ENCODE results near the gene OR5AU1.
A peak's percentile ranks its signal among the peaks of the same experiment; 100 is the strongest.
"Not testable (repeated sequence)": the region's sequence is repeated elsewhere in the genome, so short reads cannot be mapped to it uniquely, and the experiment has no call there.

OR5AU1 gene

DNA sequence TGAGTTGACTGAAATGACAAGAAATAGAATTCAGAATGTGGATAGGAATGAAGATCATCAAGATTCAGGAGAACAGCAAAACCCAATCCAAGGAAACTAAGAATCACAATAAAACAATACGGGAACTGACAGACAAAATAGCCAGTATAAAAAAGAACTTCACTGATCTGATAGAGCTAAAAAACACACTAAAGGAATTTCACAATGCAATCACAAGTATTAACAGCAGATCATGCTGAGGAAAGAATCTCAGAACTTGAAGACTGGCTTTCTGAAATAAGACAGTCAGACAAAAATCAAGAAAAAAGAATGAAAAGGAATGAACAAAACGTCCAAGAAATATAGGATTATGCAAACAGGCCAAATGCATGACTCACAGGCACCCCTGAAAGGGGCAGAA, 15.3 kb upstream of the OR5AU1 start:
- DNase-seq (ENCODE audit: low spot score), result no peak

DNA sequence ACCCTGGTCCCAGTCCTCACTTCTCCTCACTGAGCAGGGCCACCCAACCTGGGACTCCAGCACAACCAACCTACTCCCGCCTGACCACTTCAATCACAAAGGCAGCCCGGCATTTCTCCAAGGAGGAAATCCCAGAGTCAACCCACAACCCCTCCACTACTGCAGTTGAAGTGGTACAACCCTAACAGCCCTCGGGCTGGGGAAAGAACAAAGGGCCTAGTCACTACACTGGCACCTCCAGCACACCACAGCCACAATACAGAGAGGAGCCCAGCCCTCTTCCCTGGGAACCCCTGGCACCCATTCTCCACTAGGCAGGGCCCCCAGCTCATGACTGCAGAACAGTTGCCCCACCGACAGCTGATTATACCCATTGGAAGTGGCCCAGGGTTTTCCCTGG, 13.7 kb upstream of the OR5AU1 start:
- DNase-seq (ENCODE audit: low spot score), result no peak

DNA sequence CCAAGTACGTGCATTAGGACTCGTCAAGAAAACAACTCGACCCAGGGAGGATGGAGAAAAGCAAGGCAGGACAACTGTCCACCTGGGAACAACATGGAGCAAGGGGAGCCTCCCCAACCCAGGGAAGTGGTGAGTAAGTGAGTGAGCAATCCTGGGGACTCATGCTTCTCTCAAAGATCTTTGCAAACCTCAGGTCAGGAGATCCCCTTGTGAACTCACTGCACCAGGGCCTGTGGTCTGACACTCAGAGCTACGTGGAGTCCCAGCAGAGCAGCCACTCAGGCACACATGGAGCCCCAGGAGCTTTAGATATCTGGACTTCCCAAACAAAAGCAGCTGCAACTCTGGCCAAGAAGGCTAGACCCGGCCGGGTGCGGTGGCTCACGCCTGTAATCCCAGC, 12.2 kb upstream of the OR5AU1 start:
- no peak for DNase-seq (ENCODE audit: low spot score)

DNA sequence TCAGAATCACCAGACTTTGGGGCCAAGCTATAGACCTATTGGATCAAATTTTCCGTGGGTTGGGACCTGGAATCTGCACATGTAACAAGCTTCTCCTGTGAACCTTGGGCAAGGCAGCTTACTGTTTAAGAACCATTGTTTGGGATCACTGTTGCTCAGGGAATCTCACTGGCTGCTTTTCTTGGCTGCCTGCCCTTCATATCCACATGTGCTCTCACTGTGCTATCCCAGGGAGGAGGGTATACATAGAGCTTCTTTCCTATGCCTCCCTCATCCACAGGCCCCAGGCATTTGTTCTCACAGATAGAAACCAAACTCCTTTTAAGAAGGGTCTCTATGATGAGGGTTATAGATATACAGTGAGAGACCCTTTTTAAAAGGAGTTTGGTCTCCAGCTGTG, 9.8 kb upstream of the OR5AU1 start:
- DNase-seq (ENCODE audit: low spot score), result not testable (repeated sequence)

DNA sequence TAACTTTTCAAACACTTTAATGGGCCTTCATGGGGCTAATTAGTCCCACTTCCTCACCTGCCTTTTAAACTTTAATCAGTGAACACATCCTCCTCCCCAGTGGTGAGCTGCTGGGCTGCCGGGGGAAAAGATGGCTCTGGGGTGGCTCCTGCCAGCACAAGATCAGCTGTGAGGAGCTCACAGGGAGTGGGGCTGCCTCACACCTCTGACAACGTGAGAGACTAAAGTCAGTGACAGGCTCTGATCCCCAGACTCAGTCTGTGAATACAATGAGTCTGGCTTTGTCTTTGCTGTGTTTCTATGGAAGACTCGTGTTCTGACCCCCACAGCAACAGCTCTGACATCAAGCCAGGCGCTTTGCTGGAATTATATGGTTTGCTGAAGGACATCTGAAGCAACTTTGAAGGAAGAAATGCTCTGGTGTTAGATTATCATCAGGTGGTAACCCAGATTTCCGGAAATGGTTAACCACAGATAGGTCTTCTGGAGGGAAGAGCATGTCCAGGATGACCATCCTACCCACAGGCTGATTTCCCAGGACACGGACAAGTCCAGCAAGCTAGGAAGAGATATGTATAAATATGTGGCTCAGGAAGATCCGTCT, 9.2 kb upstream of the OR5AU1 start:
- DNase-seq (ENCODE audit: low spot score), result not testable (repeated sequence)

DNA sequence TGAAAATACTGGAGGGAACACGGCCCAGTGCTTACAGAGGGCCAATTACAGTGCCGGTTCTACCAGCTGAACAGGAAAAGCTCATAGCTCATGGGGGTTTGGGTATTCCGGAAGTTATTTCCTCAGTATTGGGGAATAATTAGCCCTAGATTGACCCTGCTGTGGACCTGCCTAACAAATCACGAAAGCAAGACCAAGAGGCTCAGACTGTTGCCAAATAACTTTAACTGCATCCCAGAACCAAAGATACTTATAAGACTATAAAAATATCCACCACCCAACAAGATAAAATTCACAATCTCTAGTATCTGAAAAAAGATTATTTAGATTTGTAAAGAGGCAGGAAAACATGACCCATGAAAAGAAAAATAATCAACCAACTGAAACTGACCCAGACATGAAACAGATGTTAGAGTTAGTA, 8.0 kb upstream of the OR5AU1 start:
- no peak for DNase-seq (ENCODE audit: low spot score)

DNA sequence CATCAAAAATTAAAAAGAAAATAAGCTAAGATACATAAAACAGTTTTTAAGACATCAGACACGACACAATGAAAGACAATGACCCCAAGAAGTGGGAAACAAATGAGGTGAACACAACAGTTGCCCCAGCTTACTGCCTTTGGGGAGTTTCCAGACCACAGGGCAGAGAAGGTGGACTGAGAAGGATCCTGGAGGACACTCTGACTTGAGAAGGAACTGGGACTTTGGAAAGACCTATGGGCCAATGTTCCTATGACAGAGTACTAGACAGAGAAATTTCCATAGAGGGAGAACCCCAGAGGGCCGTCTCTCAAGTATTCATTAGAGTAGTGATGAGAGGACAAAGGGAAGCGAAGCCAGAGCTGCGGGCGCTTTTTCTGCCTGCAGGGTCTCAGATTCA, 6.2 kb upstream of the OR5AU1 start:
- no peak for DNase-seq (ENCODE audit: low spot score)

DNA sequence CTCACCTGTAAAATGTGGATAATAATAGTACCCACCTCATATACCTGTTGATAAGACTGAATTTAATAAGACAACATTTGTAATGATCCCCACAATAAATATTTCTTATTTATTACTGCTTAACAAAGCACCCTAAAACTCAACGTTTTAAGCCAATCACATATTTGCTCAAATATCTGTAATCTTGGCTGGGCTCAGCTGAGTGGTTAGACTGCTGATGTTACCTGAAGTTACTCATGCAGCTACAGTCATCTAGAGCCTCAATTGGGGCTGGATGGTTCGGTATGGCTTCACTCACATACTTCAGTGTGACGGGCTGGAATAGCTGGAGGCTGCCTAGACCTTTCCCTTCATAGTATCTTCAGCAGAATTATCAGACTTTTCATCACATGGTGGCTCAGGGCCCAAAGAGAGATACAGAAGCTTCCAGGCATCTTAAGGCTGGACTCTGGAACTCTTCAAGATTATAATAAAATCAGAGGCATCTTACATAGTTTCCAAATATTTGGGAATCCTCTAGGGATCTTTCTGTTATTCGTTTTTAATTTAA, 4.3 kb upstream of the OR5AU1 start:
- DNase-seq (ENCODE audit: low spot score), result no peak

DNA sequence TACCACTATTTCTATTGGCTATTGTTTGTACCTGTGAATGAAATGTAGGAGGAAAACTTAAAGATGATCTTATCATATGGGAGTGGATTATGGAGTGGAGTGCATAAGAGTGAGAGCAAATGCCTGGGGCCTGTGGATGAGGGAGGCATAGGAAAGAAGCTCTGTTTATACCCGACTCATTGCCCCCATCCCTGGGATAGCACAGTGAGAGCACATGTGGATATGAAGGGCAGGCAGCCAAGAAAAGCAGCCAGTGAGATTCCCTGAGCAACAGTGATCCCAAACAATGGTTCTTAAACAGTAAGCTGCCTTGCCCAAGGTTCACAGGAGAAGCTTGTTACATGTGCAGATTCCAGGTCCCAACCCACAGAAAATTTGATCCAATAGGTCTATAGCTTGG, 2.3 kb upstream of the OR5AU1 start:
- DNase-seq (ENCODE audit: low spot score), result not testable (repeated sequence)

DNA sequence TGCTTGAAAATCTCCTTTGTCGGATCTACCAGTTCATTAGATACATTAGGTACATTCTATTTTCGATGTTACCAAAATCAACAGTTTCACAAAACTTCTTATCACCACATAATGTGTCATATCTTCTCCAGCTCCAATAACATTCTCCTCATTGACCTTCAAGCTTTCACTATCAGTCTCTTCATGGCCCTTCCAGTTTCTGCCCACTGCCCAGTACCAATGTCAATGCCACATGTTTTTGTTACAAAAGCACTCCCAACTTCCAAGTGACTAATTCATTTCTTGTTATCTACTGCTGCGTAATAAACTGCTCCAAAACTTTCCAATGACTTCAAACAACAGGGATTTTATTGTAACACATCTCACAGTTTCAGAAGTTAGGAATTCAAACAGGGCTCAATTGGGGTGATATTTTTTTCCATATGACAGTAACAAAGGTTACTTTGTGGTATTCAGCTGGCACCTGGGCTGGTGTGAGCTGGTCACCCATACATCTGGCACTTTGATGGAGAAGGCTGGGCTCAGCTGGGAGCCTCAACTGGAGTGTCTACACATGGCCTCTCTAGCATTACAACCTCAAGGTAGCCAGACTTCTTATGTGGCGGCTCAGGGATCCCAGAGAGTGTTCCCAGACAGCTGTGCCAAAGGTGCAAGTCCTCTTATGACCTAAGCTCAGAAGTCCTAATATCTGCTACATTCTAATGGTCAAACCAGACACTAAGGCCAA, 6.1 kb downstream of the OR5AU1 start:
- DNase-seq (ENCODE audit: low spot score), result no peak

DNA sequence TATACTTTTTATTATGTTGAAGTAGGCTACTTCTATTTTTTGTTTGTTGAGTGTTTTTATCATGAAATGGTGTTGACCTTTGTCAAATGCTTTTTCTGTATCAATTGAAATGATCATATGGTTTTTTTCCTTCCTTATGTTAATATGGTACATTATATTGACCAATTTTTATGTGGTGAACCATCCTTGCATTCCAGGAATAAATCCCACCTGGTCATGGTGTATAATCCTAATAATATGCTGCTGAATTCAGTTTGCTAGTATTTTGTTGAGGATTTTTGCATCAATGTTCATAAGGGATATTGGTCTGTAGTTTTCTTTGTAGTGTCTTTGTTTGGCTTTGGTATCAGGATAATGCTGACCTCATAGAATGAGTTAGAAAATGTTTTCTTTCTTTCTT, 10.4 kb downstream of the OR5AU1 start:
- DNase-seq (ENCODE audit: low spot score), result no peak

DNA sequence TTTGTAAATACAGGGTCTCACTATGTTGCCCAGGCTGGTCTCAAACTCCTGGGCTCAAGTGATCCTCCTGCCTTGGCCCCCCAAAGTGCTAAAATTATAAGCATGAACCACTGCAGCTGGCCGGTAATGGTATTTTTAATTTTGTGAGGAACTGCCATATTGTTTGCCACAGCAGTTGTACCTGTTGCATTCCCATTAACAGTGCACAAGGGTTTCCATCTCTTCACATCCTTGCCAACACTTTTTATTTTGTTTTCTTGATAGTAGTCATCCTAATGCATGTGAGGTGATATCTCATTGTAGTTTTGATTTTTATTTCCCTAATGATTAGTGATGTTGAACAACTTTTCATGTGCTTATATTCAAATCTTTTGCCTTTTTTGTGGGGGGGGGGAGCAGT, 13.5 kb downstream of the OR5AU1 start:
- no peak for DNase-seq (ENCODE audit: low spot score)

DNA sequence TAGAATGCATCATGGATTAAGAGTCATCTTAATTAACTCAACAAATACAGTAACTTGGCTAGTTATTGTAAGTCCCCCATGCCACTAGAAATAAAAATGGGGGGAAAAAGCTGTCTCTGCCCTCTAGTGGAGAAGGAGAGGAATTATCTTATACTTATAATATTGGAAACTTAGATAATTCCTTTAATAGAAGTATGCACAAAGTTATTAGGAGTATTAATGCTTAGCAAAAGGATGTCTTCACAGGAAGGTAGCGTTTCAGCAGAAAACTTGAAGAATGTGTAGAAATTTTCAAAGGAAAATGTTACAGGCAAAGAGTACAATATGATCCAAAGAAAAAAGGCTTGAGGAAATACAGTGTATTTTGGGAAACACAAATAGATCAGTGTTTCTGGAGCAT, 19.8 kb downstream of the OR5AU1 start:
- DNase-seq (ENCODE audit: low spot score), result peak; percentile 44

DNA sequence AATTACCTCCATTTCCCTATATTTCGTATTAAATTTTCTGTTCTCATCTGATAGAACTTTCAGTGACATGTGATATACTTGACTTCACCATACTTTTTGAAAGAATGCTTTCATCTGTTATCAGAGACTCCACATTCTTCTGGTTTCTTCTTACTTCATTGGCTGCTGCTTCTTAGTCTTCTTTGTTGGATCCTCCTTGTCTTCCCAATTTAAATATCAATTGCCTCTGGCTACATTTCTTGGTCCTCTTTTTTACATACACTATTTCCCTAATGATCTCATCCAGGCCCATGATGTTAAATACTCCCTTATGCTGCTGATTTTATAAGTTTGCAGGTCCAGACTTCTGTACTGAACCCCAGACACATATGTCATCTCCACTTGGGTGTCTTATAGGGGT, 22.0 kb downstream of the OR5AU1 start:
- DNase-seq (ENCODE audit: low spot score), result no peak

DNA sequence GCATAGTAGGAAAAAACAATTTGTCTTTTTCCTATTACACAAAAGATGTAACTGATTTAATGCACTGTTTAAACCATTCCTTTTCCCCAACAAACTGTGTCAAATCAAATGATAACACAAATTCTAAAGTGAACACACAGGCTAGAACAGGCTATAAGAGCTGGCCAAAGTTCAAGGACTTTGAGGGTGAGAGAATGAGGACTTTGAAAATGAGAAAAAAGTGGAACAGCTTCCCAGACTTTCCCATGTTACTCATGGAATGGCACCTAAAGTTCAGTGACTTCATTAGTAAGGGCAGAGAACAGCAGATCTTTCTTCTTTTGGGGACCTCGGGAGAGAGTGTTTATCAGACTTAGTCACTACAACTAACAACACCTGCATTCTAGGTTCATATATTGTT, 32.4 kb downstream of the OR5AU1 start:
- no peak for DNase-seq (ENCODE audit: low spot score)

DNA sequence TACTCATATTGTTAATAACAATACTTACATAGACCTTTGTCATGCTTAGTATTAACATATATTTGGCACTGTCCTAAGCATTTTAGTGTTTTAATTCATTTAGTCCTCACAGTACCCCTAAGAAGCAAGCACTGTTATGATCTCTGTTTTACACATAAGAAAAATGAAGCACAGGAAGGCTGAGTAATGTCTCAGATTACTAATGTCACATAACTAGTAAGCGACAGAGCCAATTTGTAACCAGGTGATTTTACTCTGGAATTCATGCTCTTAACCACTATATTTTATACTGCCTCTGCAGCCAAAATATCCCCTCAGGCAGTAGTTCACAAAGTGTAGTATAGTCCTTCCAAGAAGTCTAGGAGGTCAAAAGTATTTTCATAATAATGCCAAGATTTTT, 34.7 kb downstream of the OR5AU1 start:
- no peak for DNase-seq (ENCODE audit: low spot score)

DNA sequence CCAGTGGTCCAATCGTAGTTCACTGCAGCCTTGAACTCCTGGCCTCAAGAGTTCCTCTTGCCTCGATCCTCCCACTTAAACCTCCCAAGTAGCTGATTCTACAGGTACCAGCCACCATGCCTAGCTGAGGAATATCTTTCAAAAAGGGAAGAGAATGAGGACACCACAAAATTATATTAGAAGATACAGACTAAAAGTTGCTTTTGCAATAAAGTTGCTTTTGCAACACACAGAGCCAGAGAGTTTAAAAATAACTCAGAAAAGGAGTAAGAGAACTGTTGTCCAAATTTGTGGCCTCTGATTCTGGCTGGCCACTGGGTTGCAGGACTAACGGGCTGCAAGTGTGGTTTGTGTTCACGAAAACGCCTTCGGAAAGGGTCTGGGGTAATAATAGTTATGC, 35.2 kb downstream of the OR5AU1 start:
- DNase-seq (ENCODE audit: low spot score), result no peak

DNA sequence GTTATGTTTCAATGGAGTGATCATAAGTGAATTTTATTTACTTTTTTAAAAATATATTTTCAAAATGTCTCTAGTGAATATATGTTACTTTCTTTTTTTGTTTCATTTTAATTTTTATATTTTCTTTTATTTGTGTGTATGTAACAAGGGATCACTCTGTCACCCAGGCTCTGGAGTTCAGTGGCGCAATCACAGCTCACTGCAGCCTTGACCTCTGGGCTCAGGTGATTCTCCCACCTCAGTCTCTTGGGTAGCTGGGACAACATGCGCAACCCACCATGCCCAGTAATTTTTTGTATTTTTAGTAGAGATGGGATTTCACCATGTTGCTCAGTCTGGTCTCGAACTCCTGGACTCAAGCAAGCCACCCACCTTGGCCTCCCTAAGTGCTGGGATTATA, 36.9 kb downstream of the OR5AU1 start:
- DNase-seq (ENCODE audit: low spot score), result no peak

DNA sequence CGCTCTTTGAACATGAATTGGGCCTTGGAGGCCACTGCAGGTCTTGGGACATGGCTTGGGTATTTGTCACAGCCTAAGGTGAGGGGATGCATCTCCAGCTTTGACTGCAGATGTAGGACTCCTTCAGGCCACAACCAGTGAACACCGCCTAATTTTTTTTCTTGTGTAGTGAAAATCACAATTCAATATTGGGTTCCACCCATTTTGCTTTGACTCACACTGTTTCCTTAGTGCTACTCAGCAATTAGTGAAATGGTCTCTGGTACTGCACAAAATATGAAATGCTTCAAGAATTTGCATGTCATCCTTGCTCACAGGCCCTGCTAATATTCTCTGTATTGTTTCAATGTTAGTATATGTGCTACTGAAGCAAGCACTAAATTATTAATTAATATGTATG, 42.5 kb downstream of the OR5AU1 start:
- no peak for DNase-seq (ENCODE audit: low spot score)

DNA sequence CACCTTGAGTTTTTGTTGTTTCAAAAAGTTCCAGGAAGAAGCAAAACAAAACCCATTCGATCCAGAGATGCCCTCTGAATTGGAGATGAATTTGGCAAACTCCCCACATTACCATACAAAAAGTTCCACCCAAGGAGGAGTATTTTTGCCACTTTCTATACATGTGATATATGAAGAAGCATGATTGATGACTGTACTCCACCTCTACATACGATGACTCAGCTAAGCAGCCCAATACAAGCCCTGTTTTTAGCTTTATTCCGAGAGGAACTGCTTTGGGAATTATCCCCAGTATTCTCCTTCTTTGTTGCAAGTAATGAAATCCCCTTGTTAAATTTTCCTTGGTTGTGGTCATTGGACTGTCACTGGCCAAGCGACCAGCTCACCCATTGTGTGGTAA, 43.6 kb downstream of the OR5AU1 start:
- DNase-seq (ENCODE audit: low spot score), result no peak

DNA sequence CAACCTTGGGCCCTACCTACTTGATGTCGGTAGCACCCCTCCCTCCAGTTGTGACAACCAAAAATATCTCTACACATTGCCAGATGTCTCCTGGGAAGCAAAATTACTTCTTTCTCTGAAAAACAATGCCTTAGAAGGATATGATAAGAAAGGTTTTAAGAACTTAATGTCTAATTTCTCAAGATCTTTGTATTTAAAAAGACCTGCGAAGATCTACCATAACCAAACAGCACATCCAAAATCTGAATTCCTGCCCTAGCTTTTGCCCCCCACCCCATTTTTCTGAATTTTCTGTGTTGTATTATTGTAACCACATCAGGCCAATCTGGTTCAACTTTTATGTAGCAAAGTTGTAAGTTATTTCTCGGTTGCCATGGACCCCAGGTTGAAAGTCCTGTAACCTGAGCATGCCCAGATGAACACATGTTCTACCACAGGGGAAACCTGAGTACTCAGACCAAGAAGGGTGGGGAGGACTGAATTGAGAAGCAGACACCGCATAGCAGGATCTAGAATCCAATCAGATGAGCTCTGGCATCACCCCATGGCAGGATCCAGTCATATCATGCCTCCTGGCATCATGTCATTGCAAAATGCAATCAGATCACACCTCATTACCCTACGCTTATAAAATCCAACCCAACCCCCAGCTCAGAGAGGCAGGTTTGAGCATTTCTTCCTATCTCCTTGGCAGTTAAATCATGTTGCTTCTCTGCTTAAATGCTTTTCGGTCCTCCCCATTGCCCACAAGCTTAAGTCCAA, 46.3 kb downstream of the OR5AU1 start:
- DNase-seq (ENCODE audit: low spot score), result no peak

DNA sequence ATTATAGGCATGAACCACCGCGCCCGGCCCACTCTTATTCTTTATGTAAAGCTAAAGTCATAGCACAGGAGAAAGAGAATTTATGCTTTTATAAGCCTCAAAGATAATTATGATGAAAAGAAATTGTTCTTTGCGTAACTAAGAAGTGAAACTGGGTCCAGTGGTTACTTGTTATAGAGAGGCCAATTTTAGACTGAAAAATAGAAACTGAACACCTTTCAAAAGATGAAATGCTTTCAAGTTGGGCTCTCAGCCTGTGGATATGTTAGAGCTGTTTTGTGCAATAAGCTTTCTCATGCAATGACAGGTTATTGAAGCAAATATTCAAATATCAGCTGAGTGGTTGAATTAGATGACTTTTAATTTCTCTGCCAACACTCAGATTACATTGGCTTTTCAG, 47.1 kb downstream of the OR5AU1 start:
- DNase-seq (ENCODE audit: low spot score), result no peak

DNA sequence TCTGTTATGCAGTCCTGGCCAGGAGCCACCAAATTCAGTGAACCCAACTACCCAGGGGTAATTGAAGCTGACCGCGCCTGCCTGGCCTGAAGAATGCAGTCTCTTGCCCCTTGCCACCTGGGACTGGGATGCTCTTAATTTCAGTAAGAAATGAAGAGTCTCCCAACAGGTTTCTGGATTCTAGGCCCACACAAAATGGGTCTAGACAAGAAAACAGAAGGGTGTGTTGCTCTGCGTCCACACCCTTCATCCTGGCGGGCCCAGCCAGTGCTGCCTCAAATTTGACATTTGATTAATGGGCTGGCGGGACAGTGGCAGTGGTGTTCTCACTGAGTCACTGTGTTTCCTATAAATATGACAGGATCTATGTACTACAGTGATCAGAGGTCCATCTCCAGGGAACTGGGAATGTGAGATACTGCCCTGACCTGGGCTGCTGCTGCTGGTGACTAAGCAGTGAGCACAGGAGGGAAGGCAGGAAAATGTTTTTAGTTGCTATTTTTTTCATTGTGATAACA, 48.5 kb downstream of the OR5AU1 start:
- no peak for DNase-seq (ENCODE audit: low spot score)
